HepG2 (cell line): ENCODE results near the gene ZNF227. TPM values are rescaled to one million over a fixed set of nuclear protein-coding genes. Genes with fewer than 3 reads are reported as not detected.

Source experiments
- ATF7-NPFF ChIP-seq: sonication (generic); formaldehyde crosslinking; IDR thresholded peaks from 2 replicates; pipeline ENCODE4 v1.8.1; 2023; ENCODE audit warnings: mild to moderate bottlenecking, low read depth, missing genetic modification reagents, moderate library complexity
- CEBPG ChIP-seq: IDR thresholded peaks from 2 replicates; pipeline ENCODE4 v1.6.1; 2016
- DMAP1 ChIP-seq: IDR thresholded peaks from 2 replicates; pipeline ENCODE4 v1.6.1; 2016
- KDM4B ChIP-seq: sonication (generic); formaldehyde crosslinking; IDR thresholded peaks from 2 replicates; pipeline ENCODE4 v1.4.0; 2020; ENCODE audit warnings: missing genetic modification reagents
- KLF13 ChIP-seq: sonication (generic); formaldehyde crosslinking; IDR thresholded peaks from 2 replicates; pipeline ENCODE4 v1.4.0; 2020; ENCODE audit warnings: mild to moderate bottlenecking, missing genetic modification reagents
- MAFF ChIP-seq: IDR thresholded peaks from 2 replicates; pipeline ENCODE4 v1.6.1; 2011; ENCODE audit warnings: low read depth, low read length, improper control_type of control experiment
- PBX2 ChIP-seq: IDR thresholded peaks from 2 replicates; pipeline ENCODE4 v1.6.1; 2016; ENCODE audit warnings: control low read depth
- PHB2 ChIP-seq: fragments of 450-650 bp; IDR thresholded peaks from 2 replicates; pipeline ENCODE4 v1.6.1; 2018; ENCODE audit not compliant: partially characterized antibody
- RCOR2 ChIP-seq: IDR thresholded peaks from 2 replicates; pipeline ENCODE4 v1.6.1; 2016; ENCODE audit warnings: missing biosample characterization, missing genetic modification reagents
- RXRB ChIP-seq: IDR thresholded peaks from 2 replicates; pipeline ENCODE4 v1.6.1; 2016; ENCODE audit warnings: borderline replicate concordance, missing genetic modification reagents, missing compliant biosample characterization
- TFE3 ChIP-seq: IDR thresholded peaks from 2 replicates; pipeline ENCODE4 v1.6.1; 2016
- TOPORS ChIP-seq: sonication (generic); formaldehyde crosslinking; IDR thresholded peaks from 2 replicates; pipeline ENCODE4 v1.8.0; 2023; ENCODE audit warnings: mild to moderate bottlenecking, missing genetic modification reagents
- ZBTB38 ChIP-seq: sonication (generic); formaldehyde crosslinking; IDR thresholded peaks from 2 replicates; pipeline ENCODE4 v1.5.1; 2020; ENCODE audit warnings: mild to moderate bottlenecking, missing genetic modification reagents
- ZEB1 ChIP-seq: IDR thresholded peaks from 2 replicates; pipeline ENCODE4 v1.6.1; 2012; ENCODE audit warnings: mild to moderate bottlenecking, low read depth, inconsistent platforms; ENCODE audit not compliant: insufficient replicate concordance
- ZFX ChIP-seq: sonication (generic); formaldehyde crosslinking; IDR thresholded peaks from 2 replicates; pipeline ENCODE4 v1.4.0; 2020; ENCODE audit warnings: mild to moderate bottlenecking, low read depth, missing genetic modification reagents, moderate library complexity
- ZGPAT ChIP-seq: IDR thresholded peaks from 2 replicates; pipeline ENCODE4 v1.6.1; 2016; ENCODE audit warnings: mild to moderate bottlenecking
- ZNF3 ChIP-seq: IDR thresholded peaks from 2 replicates; pipeline ENCODE4 v1.7.0; 2017; ENCODE audit warnings: inconsistent platforms
- ZNF331 ChIP-seq: sonication (generic); formaldehyde crosslinking; IDR thresholded peaks from 2 replicates; pipeline ENCODE4 v1.4.0; 2020; ENCODE audit warnings: missing genetic modification reagents
- ZNF670 ChIP-seq: sonication (generic); formaldehyde crosslinking; IDR thresholded peaks from 2 replicates; pipeline ENCODE4 v1.8.0; 2022; ENCODE audit warnings: mild to moderate bottlenecking, missing genetic modification reagents, borderline replicate concordance
- ZNF704 ChIP-seq: sonication (generic); formaldehyde crosslinking; IDR thresholded peaks from 2 replicates; pipeline ENCODE4 v1.8.1; 2023; ENCODE audit warnings: mild to moderate bottlenecking, inconsistent platforms, moderate library complexity, missing genetic modification reagents, borderline replicate concordance
- ZNF724P ChIP-seq: sonication (generic); formaldehyde crosslinking; IDR thresholded peaks from 2 replicates; pipeline ENCODE4 v1.8.0; 2022; ENCODE audit warnings: missing genetic modification reagents, borderline replicate concordance
- ZNF775 ChIP-seq: sonication (generic); formaldehyde crosslinking; IDR thresholded peaks from 2 replicates; pipeline ENCODE4 v1.4.0; 2020; ENCODE audit warnings: missing genetic modification reagents, mild to moderate bottlenecking, moderate library complexity, borderline replicate concordance
- ZNF816 ChIP-seq: sonication (generic); formaldehyde crosslinking; IDR thresholded peaks from 2 replicates; pipeline ENCODE4 v1.8.0; 2022; ENCODE audit warnings: missing genetic modification reagents, mild to moderate bottlenecking, borderline replicate concordance
- polyA plus RNA-seq, 8 experiments: library from polyadenylated mRNA; depleted of rRNA in 3 of 8; stranded (reverse) in 7 of 8; unstranded in 1 of 8; fragments of >200 nt; fragmentation: Illumina TruSeq in 4 of 8; extraction: Trizol in 4 of 8; gene quantifications; 2 replicates each; pipeline versions ENCODE4 v1.2.1 to v1.2.3, GENCODE V29; 2011 to 2016; ENCODE audit warnings: low read depth in 4 of 8, missing spikeins in 1 of 8, mixed read lengths in 1 of 8; ENCODE audit not compliant: insufficient read depth in 1 of 8
- total RNA-seq, 5 experiments: library from RNA; depleted of rRNA; stranded (reverse); fragments of >200 nt; fragmentation: Illumina TruSeq; extraction: Trizol; gene quantifications; 2 replicates each; pipeline ENCODE4 v1.2.3, GENCODE V29; 2016; ENCODE audit warnings: low read depth in 1 of 5
- TF ChIP-seq, protein P1 (sequence below): sonication (generic); formaldehyde crosslinking; IDR thresholded peaks from 2 replicates; pipeline ENCODE4 v1.9.0; 2022; ENCODE audit warnings: missing genetic modification reagents, mild to moderate bottlenecking, borderline replicate concordance
- TF ChIP-seq, protein P2 (sequence below): conservative IDR thresholded peaks from 2 replicates; pipeline ENCODE4 v1.6.1; 2018; ENCODE audit warnings: missing genetic modification reagents

Gene ZNF227
- total and polyA plus RNA-seq, 2 of the 13 experiments (the other 11 are each of a cell fraction or from before 2014, with no cell fraction given) = 3.1 to 16.8 TPM

GRCh38 chr19:44254496-44254895 lies 42.2 kb downstream of the ZNF227 start (continued):
- TF ChIP-seq, protein P1, sequence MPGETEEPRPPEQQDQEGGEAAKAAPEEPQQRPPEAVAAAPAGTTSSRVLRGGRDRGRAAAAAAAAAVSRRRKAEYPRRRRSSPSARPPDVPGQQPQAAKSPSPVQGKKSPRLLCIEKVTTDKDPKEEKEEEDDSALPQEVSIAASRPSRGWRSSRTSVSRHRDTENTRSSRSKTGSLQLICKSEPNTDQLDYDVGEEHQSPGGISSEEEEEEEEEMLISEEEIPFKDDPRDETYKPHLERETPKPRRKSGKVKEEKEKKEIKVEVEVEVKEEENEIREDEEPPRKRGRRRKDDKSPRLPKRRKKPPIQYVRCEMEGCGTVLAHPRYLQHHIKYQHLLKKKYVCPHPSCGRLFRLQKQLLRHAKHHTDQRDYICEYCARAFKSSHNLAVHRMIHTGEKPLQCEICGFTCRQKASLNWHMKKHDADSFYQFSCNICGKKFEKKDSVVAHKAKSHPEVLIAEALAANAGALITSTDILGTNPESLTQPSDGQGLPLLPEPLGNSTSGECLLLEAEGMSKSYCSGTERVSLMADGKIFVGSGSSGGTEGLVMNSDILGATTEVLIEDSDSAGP (CRISPR knock-in tag) = no peak
- TF ChIP-seq ZBTB38 = no peak
- no peak for TF ChIP-seq PBX2 (CRISPR knock-in tag)
- no peak for TF ChIP-seq ZFX (CRISPR knock-in tag)
- TF ChIP-seq MAFF = 0 out of 2 replicates have a peak, but pooled peaks have one; percentile 29
- TF ChIP-seq KDM4B (CRISPR knock-in tag) = no peak
- TF ChIP-seq KLF13 (CRISPR knock-in tag) = no peak
- TF ChIP-seq TOPORS (CRISPR knock-in tag) = no peak
- no peak for TF ChIP-seq ZNF775 (CRISPR knock-in tag)
- TF ChIP-seq ZNF670 (CRISPR knock-in tag) = no peak
- TF ChIP-seq ZNF331 = peak; percentile 68; the same call in 1 of the 2 replicates
- TF ChIP-seq ZNF724P (CRISPR knock-in tag) = no peak
- TF ChIP-seq ZNF816 (CRISPR knock-in tag) = no peak
- TF ChIP-seq ATF7-NPFF (CRISPR knock-in tag) = no peak
- no peak for TF ChIP-seq PHB2
- TF ChIP-seq, protein P2, sequence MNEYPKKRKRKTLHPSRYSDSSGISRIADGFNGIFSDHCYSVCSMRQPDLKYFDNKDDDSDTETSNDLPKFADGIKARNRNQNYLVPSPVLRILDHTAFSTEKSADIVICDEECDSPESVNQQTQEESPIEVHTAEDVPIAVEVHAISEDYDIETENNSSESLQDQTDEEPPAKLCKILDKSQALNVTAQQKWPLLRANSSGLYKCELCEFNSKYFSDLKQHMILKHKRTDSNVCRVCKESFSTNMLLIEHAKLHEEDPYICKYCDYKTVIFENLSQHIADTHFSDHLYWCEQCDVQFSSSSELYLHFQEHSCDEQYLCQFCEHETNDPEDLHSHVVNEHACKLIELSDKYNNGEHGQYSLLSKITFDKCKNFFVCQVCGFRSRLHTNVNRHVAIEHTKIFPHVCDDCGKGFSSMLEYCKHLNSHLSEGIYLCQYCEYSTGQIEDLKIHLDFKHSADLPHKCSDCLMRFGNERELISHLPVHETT = no peak
- no peak for TF ChIP-seq DMAP1
- peak; percentile 73; the same call in 1 of the 2 replicates for TF ChIP-seq ZGPAT (CRISPR knock-in tag)
- no peak for TF ChIP-seq RCOR2 (CRISPR knock-in tag)
- no peak for TF ChIP-seq ZNF3 (CRISPR knock-in tag)
- TF ChIP-seq TFE3 = 0 out of 2 replicates have a peak, but pooled peaks have one; percentile 11
- TF ChIP-seq CEBPG = peak; percentile 90
- TF ChIP-seq ZNF704 (CRISPR knock-in tag) = no peak
- peak; percentile 63 for TF ChIP-seq RXRB (CRISPR knock-in tag)
- no peak for TF ChIP-seq ZEB1
